Tibial nerve (tissue), 4 donors: ENCODE measurements around the gene PICK1.

Experiments used
- EP300 ChIP-seq, 2 donors: sonication (generic); formaldehyde crosslinking; IDR thresholded peaks; one replicate each; pipeline ENCODE4 v1.6.1; 2017; ENCODE audit warnings: antibody characterized with exemption in 2 of 2, mild to moderate bottlenecking in 1 of 2
- POLR2A ChIP-seq, 2 donors: fragments of 450-650 bp; IDR thresholded peaks; one replicate each; pipeline ENCODE4 v1.6.1; 2017; ENCODE audit warnings: antibody characterized with exemption in 2 of 2, mild to moderate bottlenecking in 2 of 2, moderate library complexity in 2 of 2
- TF ChIP-seq, protein P1 (sequence below), 5 experiments: fragments of 200-600 bp in 3 of 5; fragments of 450-650 bp in 2 of 5; sonication (generic) in 3 of 5; IDR thresholded peaks; one replicate each; pipeline ENCODE4 v1.5.1; 2016 to 2019; ENCODE audit warnings: antibody characterized with exemption in 5 of 5, mild to moderate bottlenecking in 3 of 5, moderate library complexity in 2 of 5

DNA sequence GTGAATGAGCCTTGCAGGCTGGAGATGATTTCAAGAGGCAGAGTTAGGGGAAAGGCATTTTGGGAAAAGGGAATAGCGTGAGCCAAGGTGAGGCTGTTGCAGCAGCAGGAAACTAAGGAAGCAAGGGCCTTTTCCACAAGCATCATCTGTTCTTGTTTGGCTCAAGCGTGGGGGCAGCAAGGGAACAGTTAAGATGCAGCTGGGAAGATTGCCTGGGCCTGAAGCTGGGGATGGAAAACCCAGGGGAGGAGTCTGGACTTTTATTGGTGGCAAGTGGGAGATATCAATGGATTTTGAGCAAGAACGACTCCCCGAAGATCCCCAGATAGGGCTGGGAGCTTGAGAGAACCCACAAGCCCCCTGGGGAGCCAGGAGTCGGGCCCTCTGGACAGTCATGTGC lies 27.3 kb upstream of the PICK1 start:
- TF ChIP-seq, protein P1, sequence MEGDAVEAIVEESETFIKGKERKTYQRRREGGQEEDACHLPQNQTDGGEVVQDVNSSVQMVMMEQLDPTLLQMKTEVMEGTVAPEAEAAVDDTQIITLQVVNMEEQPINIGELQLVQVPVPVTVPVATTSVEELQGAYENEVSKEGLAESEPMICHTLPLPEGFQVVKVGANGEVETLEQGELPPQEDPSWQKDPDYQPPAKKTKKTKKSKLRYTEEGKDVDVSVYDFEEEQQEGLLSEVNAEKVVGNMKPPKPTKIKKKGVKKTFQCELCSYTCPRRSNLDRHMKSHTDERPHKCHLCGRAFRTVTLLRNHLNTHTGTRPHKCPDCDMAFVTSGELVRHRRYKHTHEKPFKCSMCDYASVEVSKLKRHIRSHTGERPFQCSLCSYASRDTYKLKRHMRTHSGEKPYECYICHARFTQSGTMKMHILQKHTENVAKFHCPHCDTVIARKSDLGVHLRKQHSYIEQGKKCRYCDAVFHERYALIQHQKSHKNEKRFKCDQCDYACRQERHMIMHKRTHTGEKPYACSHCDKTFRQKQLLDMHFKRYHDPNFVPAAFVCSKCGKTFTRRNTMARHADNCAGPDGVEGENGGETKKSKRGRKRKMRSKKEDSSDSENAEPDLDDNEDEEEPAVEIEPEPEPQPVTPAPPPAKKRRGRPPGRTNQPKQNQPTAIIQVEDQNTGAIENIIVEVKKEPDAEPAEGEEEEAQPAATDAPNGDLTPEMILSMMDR (IDR thresholded peaks at IDR 0.05), result no peak
- TF ChIP-seq POLR2A (IDR thresholded peaks at IDR 0.05) (no peak), EP300 (IDR thresholded peaks at IDR 0.05) (no peak)
